GM12874 (cell line): ENCODE measurements around the gene GPX8.

ENCODE experiments used
- TF ChIP-seq, protein P1 (sequence below): IDR thresholded peaks from 2 replicates; pipeline ENCODE4 v1.5.1; 2011; ENCODE audit warnings: low read depth, mild to moderate bottlenecking, control low read depth, low read length, moderate library complexity; ENCODE audit not compliant: insufficient read depth

Gene GPX8

DNA sequence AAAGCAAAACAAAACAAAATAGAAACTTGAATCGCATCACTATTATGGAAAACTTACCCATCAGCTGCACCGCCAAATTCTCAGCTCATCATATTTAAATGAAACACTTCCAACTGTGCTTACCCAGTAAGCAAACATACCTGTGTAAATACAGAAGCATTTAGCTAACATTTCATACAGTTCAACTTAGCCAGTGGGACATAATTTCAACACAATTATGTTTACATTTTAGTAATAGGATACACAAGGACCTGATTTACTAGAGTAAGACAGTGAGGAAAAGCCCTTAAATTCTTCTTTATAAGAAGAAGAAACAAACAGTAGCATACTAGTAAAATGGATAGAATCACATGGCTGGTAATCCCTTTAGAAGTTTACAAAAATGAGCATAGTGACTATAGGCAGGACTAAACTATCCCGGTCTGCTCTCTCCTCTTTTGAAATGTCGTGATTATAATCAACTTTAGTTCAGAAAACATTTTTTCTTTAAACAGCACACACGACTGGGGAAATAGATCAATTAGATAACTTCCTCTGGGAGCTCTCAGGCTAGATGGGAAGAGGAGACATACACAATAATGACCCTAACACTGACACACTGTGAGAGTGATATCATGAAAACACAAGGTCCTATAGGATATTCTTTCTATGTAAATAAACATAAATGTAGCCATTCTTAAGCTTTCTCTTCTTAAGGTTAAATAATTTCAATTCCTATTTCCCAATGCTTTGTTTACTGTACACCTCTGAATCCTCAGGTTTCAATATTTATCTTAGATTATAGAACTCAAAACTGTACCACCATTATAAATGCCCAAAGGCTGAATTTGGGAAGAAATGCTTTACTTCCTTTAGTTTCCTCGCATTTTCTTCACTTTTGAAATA, 28.9 kb downstream of the GPX8 start:
- TF ChIP-seq, protein P1, sequence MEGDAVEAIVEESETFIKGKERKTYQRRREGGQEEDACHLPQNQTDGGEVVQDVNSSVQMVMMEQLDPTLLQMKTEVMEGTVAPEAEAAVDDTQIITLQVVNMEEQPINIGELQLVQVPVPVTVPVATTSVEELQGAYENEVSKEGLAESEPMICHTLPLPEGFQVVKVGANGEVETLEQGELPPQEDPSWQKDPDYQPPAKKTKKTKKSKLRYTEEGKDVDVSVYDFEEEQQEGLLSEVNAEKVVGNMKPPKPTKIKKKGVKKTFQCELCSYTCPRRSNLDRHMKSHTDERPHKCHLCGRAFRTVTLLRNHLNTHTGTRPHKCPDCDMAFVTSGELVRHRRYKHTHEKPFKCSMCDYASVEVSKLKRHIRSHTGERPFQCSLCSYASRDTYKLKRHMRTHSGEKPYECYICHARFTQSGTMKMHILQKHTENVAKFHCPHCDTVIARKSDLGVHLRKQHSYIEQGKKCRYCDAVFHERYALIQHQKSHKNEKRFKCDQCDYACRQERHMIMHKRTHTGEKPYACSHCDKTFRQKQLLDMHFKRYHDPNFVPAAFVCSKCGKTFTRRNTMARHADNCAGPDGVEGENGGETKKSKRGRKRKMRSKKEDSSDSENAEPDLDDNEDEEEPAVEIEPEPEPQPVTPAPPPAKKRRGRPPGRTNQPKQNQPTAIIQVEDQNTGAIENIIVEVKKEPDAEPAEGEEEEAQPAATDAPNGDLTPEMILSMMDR: no peak

DNA sequence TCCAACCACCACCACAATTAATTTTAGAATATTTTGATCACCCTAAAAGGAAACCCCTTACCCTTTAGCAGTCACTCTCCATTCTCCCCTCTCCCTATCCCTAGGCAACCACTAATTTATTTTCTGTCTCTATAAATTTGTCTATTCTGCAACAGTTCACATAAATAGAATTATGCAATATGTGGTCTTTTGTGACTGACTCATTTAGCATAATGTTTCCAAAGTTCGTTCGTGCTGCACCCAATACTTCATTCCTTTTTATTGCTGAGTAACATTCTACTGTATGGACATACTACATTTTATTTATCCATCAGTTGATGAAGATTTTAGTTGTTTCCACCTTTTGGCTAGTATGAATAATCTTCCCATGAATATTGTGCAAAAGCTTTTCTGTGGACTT, 31.2 kb downstream of the GPX8 start:
- TF ChIP-seq, protein P1: no peak

DNA sequence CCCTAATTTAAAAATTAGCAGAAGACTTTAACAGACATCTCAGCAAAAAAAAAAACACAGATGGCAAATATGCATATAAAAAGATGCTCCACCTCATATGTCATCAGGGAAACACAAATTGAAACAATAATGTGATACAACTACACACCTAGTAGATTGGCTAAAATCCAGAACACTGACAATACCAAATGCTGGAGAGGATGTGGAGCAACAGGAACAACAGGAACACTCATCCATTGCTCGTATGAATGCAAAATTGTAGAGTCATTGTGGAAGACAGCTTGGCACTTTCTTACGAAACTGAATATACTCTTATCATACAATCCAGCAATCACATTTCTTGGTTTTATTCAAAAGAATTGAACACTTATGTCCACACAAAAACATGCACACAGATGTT, 45.0 kb downstream of the GPX8 start:
- TF ChIP-seq, protein P1: no peak

DNA sequence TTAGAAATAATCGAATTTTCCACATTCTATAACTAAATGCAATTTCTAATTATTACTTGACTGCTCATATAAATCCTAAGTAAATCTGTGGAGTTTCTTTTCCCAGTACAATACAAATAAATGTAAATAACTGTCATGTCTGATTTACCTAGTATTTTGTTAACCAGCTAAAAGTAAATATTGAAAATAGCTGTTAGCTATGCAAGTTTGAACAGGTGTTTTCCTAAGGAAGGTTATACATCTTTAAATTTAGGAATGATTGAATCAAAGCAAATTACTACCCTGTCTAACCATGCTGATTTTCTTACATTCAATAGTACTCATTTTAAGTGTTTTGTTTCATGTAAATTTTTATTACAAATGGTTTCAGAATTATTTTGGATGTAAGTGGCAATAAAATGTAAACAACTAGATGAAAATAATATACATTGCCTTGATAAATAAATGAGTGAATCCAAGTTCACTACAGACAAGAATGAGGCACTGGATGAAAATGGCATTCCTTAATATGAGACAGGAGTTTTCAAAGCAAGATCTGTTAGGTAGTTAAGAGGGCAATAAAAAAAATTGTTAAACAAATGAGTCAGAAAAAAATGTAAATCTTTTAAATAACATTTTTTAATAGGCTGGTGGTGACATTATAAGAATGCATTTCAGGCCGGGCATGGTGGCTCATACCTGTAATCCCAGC, 51.4 kb downstream of the GPX8 start:
- TF ChIP-seq, protein P1: no peak
